ENCODE measurements around the gene CHD5.

The CHD5 gene

GRCh38 chr1:6113116-6113515, 67.0 kb downstream of the CHD5 start:
- DNase-seq (ENCODE audit: low read depth, low spot score): no peak

DNA sequence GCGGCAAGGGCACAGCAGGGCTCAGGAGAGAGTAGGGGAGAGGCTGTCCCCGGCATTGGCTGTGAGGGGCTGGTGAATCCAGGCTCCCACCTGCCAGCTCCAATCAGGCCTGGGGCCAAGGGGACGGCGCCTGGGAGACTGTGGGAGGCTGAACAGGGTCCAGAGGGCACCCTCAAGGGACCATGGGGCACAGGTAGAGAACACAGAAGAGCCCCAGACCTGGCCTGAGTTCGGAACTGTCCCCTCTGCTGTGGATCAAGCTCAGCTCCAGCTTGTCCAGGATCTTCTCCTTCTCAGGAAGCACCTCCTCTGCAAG, 67.5 kb downstream of the CHD5 start:
- no peak for DNase-seq (ENCODE audit: low read depth, low spot score)

DNA sequence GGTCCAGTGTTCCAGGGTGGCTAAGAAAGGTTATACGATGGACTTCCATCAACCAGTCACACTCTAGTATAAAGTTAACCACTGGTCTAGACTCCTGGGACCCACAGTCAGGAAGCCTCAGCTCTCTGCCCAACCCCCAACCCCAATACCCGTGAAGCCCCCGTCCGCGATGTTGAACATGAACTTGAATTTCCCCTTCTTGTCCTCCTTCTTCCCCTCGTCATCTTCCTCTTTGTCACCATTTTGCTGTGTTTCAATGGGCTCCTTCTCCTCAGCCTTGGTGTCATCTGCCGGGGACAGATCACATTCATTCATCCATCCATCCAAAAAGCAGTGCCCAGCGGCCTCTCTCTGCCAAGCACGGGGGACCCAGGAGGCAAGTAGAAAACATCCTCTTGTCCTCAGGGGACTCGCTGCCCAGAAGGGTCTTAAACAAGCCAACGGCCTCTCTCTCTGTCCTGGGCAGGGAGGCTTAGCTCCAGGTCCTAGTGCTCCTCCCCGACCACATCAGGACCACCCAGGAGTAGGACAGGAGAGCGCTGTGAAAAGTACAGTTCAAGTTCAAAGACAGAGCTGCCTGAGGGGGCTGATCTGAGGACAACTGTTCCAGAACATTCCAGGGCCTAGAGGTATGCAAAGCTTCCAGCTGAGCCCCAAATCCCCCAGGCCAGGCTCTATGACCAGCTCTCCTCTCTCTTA, 68.0 kb downstream of the CHD5 start:
- no peak for DNase-seq (ENCODE audit: low read depth, low spot score)

DNA sequence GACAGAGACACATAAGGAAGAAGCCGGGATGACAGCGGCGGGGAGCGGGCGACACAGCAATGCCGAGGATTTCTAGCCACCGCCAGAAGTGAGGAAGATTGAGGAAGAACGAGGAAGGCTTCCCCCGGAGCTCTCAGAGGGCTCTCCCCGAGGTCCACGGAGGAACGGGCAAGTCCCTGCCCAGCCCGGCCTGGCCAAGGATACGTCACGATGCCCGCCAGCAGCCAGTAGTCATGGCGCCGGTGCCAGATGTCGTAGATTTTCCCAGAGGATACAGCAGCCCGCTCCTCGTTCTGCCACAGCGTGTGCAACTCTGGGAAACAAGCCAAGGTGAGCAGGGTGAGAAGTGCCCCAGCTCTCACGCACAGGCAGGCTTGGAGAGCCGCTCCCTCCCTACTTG, 68.5 kb downstream of the CHD5 start:
- no peak for DNase-seq (ENCODE audit: low read depth, low spot score)

DNA sequence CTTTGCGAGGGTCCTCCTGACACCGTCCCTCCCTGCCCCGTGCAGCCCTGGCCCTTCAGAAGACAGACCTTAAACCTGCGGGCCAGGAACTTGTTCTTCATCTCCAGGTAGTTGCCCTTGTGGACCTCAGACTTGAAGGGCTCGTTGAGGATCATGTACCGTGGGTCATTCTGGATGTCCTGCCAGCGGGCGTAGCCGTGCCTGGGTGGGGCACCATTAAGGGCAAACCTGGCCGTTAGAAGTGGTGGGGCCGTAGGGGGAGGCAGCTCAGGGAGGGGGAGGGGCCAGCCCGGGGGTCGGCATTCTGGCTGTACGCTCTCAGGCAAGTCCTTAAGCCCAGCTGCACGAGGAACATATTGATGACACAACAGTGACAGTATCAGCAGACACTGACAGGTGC, 69.8 kb downstream of the CHD5 start:
- DNase-seq (ENCODE audit: low read depth, low spot score): no peak

- DNase-seq (ENCODE audit: low read depth, low spot score): peak; percentile 66
These were observed 70.4 kb downstream of the CHD5 start for GRCh38 chr1:6109688-6110087.

GRCh38 chr1:6108937-6109614, 71.0 kb downstream of the CHD5 start:
- DNase-seq (ENCODE audit: low read depth, low spot score): peak; percentile 61

- no peak for DNase-seq (ENCODE audit: low read depth, low spot score)
These were observed 71.6 kb downstream of the CHD5 start for GRCh38 chr1:6108476-6108875.

DNA sequence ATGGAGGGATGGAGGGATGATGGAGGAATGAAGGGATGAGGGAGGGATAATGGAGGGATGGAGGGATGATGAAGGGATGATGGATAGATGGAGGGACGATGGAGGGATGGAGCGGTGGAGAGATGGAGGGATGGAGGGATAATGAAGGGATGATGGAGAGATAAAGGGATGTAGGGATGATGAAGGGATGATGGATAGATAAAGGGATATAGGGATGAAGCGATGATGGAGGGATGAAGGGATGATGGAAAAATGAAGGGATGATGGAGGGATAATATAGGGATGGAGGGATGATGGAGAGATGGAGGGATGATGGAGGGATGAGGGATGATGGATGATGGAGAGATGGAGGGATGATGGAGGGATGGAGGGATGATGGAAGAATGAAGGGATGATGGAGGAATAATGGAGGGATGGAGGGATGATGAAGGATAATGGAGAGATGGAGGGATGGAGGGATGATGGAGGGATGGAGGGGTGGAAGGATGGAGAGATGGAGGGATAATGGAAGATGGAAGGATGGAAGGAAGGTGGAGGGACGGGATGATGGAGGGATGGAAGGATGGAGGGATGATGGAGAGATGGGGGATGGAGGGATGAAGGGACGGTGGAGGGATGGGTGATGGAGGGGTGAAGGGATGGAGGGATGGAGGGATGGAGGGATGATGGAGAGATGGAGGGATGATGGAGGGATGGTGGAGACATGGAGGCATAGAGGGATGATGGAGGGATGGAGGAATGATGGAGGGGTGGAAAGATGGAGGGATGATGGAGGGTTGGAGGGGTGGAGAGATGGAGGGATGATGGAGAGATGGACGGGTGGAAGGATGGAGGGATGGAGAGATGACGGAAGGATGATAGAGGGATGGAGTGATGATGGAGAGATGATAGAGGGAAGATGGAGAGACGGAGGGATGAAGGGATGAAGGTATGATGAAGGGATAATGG, 72.4 kb downstream of the CHD5 start:
- no peak for DNase-seq (ENCODE audit: low read depth, low spot score)

DNA sequence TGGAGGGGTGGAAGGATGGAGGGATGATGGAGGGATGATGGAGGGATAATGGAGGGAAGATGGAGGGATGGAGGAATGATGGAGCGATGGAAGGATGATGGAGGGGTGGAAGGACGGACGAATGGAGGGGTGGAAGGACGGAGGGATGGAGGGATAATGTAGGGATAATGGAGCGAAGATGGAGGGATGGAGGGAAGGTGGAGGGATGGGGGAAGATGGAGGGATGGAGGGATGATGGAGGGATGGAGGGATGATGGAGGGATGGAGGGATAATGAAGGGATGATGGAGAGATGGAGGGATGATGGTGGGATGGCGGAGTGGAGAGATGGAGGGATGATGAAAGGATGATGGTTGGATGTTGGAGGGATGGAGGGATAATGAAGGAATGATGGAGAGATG, 73.1 kb downstream of the CHD5 start:
- no peak for DNase-seq (ENCODE audit: low read depth, low spot score)

DNA sequence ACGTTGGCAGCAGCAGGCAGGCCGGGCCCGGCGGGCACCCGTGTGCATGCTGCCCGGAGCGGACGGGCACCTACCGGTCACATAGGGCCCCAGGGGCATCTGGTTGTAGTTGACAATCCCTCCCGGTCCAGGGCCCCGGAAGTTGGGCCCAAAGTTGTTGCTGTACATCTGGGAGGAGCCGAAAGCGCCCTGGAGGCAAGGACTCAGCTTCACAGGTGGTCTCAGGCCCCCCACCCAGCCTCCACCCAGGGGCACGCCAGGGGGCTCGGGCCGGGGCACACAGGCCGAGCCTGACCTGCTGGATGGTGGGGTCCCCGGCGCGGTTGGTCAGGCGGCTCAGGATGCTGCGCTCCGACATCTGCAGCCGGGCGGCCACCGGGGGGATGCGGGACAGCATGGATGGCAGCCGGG, 73.8 kb downstream of the CHD5 start:
- no peak for DNase-seq (ENCODE audit: low read depth, low spot score)

DNA sequence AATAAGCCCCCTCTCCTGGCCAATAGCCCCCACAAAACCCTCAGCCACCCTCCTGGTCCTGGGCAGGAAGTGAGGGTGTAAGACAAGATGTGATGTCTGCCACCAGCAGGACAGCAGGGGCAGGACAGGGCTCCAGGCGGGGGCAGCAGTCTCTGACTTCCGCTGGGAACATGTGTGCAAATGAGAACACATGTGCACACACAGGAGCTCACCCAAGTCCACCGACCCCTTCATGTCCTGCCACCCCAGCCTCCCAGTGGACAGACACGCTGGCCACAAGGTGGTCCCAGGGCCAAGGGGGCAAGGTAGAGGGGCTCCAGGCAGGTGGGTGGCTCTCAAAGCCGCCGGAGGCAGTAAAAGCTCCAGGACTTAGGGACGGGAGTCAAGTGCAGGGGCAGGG, 74.4 kb downstream of the CHD5 start:
- no peak for DNase-seq (ENCODE audit: low read depth, low spot score)

- no peak for DNase-seq (ENCODE audit: low read depth, low spot score)
These were observed 74.9 kb downstream of the CHD5 start for GRCh38 chr1:6105218-6105679.

DNA sequence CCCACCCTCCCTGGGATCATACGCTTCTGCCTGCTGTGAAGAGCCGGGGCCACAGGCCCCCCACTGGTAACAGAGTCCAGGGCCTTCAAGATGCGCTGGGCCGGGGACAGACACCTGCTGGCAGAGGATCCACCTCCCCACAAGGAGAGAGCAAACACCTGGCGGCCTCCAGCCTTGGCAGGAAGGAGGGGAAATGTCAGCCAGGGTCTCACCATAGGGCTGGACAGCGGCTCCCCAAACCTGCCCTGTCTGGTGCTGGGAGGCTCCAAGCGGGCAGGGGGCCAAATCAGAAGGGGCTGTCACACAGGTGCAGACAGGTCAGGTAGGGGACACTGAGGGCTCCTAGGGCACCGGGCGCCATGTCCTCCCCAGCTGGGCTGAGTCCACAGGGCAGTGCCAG, 75.5 kb downstream of the CHD5 start:
- no peak for DNase-seq (ENCODE audit: low read depth, low spot score)

GRCh38 chr1:6103854-6104530, 76.1 kb downstream of the CHD5 start:
- DNase-seq (ENCODE audit: low read depth, low spot score): no peak

DNA sequence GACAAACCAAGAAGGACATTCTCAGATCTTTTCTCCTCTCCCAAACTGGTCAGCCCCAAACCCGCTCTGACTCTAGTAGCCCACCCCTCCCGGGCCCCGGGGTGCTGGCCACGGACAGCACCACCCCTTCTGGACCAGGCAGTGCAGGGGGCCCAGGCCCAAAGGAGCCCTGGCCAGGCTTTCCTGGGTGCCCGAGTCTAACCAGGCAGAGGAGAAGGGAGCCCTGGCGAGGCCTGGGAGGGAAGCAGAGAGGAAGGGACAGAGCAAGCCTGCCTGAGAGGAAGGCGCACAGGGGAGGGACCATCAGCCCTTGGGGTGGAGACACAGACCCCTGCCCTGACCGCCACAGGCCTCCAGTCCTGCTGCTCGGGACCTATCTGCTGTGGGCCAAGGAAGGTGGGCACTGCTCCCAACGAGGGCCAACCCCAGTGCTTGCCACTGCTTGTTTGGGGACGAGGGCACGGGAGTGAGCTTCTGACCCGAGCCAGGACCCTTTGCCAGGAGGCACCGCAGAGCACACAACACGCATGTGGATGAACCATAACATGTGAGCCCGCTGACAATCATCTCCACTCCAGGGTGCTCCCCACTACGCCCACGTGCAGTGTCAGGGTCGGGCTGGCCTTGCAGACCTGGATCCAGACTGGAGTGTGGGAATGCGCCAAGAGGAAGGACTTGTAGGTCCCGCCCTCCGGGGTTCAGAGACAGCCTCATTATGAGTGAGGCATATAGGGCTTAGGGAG, 76.8 kb downstream of the CHD5 start:
- DNase-seq (ENCODE audit: low read depth, low spot score): no peak

DNA sequence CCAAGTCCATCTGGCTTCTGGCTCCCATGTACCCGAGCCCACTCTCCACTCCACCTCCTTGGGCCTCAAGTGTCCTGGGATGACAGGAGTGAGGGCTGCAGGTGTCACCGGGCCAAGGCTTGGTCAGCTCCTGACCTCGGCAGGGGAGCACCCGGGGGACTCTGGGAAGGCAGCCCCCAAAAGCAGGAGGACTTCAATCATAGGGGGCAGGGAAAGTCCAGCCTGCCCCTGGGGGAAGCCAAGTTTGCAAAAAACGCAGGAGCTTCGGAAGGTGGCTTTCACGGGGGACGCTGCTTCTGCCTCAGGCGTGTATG, 77.6 kb downstream of the CHD5 start:
- DNase-seq (ENCODE audit: low read depth, low spot score): no peak

DNA sequence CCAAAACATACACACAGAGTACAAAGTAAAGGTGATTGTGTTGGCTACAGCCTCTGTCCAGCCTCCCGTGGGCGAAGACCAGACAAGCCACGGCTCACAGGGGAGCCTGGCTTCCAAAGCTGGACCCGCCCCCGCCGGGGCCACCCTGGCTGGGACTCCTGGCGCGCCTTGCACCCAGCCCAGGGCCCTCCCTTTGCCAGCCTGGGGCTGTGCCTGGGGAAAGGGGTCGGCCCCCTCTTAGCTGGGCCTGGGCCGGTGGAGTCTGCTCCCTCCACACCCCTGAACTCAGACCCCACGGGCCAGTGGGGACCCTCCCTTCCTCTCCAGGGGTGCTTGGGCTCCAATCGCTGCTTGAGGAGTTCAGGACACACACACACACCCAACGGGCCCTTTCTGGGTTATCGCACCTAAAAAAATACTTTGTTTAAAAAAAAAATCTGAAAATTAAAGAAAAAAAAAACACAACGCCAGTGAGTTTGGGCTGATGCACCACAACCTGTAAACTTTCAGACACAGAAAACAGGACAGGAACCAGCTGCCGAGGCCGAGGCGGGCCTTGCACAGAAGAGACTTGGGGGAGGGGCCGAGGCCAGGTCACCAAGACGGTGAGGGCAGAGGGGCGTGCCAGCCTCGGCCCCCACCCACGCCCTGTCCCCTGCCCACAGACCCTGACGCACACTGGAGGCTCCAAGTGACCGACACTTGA, 78.1 kb downstream of the CHD5 start:
- no peak for DNase-seq (ENCODE audit: low read depth, low spot score)

- DNase-seq (ENCODE audit: low read depth, low spot score): no peak
These were observed 79.0 kb downstream of the CHD5 start for GRCh38 chr1:6100861-6101783.

Data from ELF-1 (cell line).